KMS-11 (cell line): ENCODE measurements around the gene PLCB4.

Experiments
- H2AFZ ChIP-seq: fragments of 200-600 bp; sonication (generic); 2 replicates; pipeline ENCODE4 v1.6.1; 2016; ENCODE audit warnings: antibody characterized with exemption, mixed run types, low read depth
- H3K27ac ChIP-seq: fragments of 200-600 bp; sonication (generic); 2 replicates; pipeline ENCODE4 v1.6.1; 2016; ENCODE audit warnings: mild to moderate bottlenecking, mixed run types
- H3K27me3 ChIP-seq: fragments of 200-600 bp; sonication (generic); 2 replicates; pipeline ENCODE4 v1.6.1; 2017; ENCODE audit warnings: mild to moderate bottlenecking, low read depth, mixed run types, moderate library complexity; ENCODE audit not compliant: insufficient read depth
- H3K36me3 ChIP-seq: fragments of 200-600 bp; sonication (generic); 2 replicates; pipeline ENCODE4 v1.6.1; 2017; ENCODE audit warnings: mild to moderate bottlenecking, mixed run types; ENCODE audit not compliant: insufficient read depth
- H3K4me1 ChIP-seq: fragments of 200-600 bp; sonication (generic); 2 replicates; pipeline ENCODE4 v1.6.1; 2016; ENCODE audit warnings: mild to moderate bottlenecking, low read depth, mixed run types; ENCODE audit not compliant: poor library complexity, severe bottlenecking
- H3K4me2 ChIP-seq: fragments of 200-600 bp; sonication (generic); 2 replicates; pipeline ENCODE4 v1.7.0; 2016; ENCODE audit warnings: mild to moderate bottlenecking, mixed run types
- H3K4me3 ChIP-seq: fragments of 200-600 bp; sonication (generic); IDR thresholded peaks from 2 replicates; pipeline ENCODE4 v1.6.1; 2017; ENCODE audit warnings: low read depth, low read length, mixed read lengths; ENCODE audit not compliant: insufficient read depth
- H3K79me2 ChIP-seq: fragments of 200-600 bp; sonication (generic); 2 replicates; pipeline ENCODE4 v1.6.1; 2016; ENCODE audit warnings: low read depth, mixed run types; ENCODE audit not compliant: insufficient read depth
- H3K9ac ChIP-seq: fragments of 200-600 bp; sonication (generic); 2 replicates; pipeline ENCODE4 v1.6.1; 2016; ENCODE audit warnings: mild to moderate bottlenecking, mixed run types
- H4K20me1 ChIP-seq: fragments of 200-600 bp; sonication (generic); 2 replicates; pipeline ENCODE4 v1.6.1; 2016; ENCODE audit warnings: mild to moderate bottlenecking, mixed run types; ENCODE audit not compliant: insufficient read depth
- TF ChIP-seq, protein P1 (sequence below): fragments of 200-600 bp; sonication (generic); conservative IDR thresholded peaks from 2 replicates; pipeline ENCODE4 v1.6.1; 2017; ENCODE audit warnings: low read depth, mild to moderate bottlenecking, antibody characterized with exemption, low read length, moderate library complexity, mixed read lengths

The PLCB4 gene

DNA sequence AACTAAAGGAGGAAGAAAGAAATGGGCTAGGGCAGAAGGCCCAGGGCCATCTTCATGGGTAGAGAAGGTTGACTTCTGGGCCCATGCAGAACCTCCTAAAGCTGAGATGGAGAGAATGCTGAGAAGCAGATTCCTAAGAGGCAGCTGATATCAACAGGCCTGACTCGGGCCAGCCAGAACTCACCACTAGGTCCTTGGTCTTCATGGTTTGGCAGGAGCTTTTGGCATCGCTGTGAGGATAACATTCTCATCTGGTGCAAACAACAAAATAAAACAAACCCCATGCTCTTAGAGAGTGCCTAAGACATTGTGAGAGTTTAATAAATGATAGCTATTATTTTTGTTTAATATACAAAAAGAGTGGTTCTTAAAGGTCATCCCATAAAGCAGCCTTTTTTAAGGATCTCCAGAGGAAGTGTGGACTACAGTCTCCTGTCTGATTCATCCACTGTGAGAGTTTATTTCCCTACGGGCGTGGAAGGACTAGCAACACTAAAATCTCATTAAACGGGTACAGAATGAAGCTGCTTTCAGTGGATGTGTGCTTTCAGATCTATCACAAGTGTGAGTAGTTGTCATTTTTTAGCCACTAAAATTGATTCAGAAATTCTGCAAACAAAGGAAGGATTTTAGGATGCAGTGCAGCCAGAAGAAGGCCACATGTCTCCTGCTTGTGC is 160.0 kb downstream of the PLCB4 start:
- no peak overlapping the region for H2AFZ ChIP-seq
- H3K9ac ChIP-seq = no peak overlapping the region
- H3K4me2 ChIP-seq = no peak overlapping the region
- no peaks in the 10 kb centered on the region for H3K27me3 ChIP-seq
- no peaks in the 10 kb centered on the region for H4K20me1 ChIP-seq
- TF ChIP-seq, protein P1, sequence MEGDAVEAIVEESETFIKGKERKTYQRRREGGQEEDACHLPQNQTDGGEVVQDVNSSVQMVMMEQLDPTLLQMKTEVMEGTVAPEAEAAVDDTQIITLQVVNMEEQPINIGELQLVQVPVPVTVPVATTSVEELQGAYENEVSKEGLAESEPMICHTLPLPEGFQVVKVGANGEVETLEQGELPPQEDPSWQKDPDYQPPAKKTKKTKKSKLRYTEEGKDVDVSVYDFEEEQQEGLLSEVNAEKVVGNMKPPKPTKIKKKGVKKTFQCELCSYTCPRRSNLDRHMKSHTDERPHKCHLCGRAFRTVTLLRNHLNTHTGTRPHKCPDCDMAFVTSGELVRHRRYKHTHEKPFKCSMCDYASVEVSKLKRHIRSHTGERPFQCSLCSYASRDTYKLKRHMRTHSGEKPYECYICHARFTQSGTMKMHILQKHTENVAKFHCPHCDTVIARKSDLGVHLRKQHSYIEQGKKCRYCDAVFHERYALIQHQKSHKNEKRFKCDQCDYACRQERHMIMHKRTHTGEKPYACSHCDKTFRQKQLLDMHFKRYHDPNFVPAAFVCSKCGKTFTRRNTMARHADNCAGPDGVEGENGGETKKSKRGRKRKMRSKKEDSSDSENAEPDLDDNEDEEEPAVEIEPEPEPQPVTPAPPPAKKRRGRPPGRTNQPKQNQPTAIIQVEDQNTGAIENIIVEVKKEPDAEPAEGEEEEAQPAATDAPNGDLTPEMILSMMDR = no peak
- peaks cover 14% of the 10 kb centered on the region for H3K4me1 ChIP-seq
- H3K4me3 ChIP-seq = no peak overlapping the region
- H3K27ac ChIP-seq = no peak overlapping the region
- H3K79me2 ChIP-seq = no peaks in the 10 kb centered on the region
- H3K36me3 ChIP-seq = no peaks in the 10 kb centered on the region

DNA sequence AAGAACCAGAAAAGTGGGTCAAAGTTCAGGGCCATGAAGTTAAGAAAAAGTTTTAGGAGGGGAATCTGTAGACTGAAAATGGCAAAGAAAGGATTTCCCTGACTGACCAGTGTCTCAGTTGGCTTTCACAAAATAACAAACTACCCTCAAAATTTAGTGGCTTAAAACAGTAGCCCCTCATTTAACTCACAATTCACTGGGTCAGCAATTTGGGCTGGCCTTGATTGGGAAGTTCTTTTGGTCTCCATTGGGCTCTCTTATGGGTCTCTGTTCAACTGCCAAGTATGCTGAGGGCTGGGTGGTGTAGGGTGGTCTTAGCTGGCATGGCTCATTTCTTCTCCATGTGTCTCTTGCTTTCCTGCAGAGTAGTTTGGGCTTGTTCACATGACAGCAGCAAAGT is 161.5 kb downstream of the PLCB4 start:
- H3K27ac ChIP-seq = no peak overlapping the region
- no peaks in the 10 kb centered on the region for H4K20me1 ChIP-seq
- no peak overlapping the region for H2AFZ ChIP-seq
- no peak overlapping the region for H3K4me3 ChIP-seq
- no peak overlapping the region for H3K9ac ChIP-seq
- no peaks in the 10 kb centered on the region for H3K36me3 ChIP-seq
- TF ChIP-seq, protein P1 = no peak
- no peak overlapping the region for H3K4me2 ChIP-seq
- no peaks in the 10 kb centered on the region for H3K79me2 ChIP-seq
- H3K4me1 ChIP-seq = no peaks in the 10 kb centered on the region
- H3K27me3 ChIP-seq = no peaks in the 10 kb centered on the region

DNA sequence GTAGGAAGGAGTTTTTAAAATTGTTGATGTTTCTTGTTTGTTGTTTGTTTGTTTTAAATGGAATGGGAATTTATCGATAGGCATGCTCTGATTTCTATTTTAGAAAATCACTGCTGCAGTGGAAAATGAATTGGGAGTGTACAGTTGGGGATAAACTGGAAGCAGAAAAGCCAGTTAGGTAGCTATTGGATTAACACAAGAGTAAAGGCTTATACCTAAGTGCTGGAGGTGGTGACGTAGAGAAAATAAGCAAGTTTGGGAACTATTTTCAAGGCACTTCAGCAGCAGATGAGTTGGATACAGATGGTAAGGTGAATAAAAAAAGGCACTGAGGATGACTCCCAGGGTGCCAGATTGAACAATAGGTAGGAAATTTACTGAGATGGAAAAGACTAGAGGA is 164.9 kb downstream of the PLCB4 start:
- no peak overlapping the region for H2AFZ ChIP-seq
- H3K4me1 ChIP-seq = no peaks in the 10 kb centered on the region
- no peaks in the 10 kb centered on the region for H4K20me1 ChIP-seq
- no peak overlapping the region for H3K9ac ChIP-seq
- no peaks in the 10 kb centered on the region for H3K27me3 ChIP-seq
- H3K27ac ChIP-seq = no peak overlapping the region
- no peaks in the 10 kb centered on the region for H3K36me3 ChIP-seq
- no peak overlapping the region for H3K4me2 ChIP-seq
- H3K79me2 ChIP-seq = no peaks in the 10 kb centered on the region
- TF ChIP-seq, protein P1 = no peak
- no peak overlapping the region for H3K4me3 ChIP-seq

DNA sequence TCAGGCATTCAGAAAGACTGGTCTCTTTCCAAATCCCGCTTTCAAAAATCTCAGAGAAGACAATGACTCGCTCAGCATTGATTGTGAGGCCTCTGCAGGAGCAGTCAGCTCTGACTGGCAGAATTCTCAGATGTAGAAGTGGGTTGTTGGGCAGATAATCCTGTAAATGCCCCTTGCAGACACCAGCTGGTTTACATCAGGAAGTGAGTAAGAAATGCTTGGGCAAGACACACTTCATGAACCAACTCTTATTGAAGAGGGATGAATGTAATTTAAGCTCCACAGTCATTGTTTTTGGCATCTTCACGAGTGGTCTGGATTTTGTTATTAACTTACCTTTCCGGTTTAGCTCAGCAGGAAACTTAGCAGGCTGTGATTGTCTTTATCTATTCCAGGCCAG is 166.6 kb downstream of the PLCB4 start:
- TF ChIP-seq, protein P1 = no peak

More for the DNA sequence above, 166.6 kb downstream of the PLCB4 start:
- no peak overlapping the region for H3K27ac ChIP-seq
- H3K4me2 ChIP-seq = no peak overlapping the region
- no peaks in the 10 kb centered on the region for H3K27me3 ChIP-seq
- no peak overlapping the region for H3K9ac ChIP-seq
- no peak overlapping the region for H3K4me3 ChIP-seq
- H3K36me3 ChIP-seq = no peaks in the 10 kb centered on the region
- H2AFZ ChIP-seq = no peak overlapping the region
- H4K20me1 ChIP-seq = no peaks in the 10 kb centered on the region
- H3K4me1 ChIP-seq = no peaks in the 10 kb centered on the region
- H3K79me2 ChIP-seq = no peaks in the 10 kb centered on the region
